Activated T-helper 1 cell treated with anti-CD3 and anti-CD28 coated beads, Interleukin-12 subunit alpha, Interleukin-12 subunit beta, Interleukin-2, Interleukin-4 antibody, amounts not matched to agents 30 ng/mL and 10 ng/mL and 1 ng/mL, durations not matched to agents 14 hours and 24 hours and 36 hours (primary cell): ENCODE data around the gene ANKS4B. TPM values are rescaled to one million over a fixed set of nuclear protein-coding genes. Genes with fewer than 3 reads are reported as not detected.

Experiments used
- DNase-seq: peaks from one replicate; pipeline ENCODE4 v3.0.0; 2021; ENCODE audit warnings: low spot score
- H3K27ac Mint-ChIP-seq: one replicate; pipeline ENCODE4 v1.8.0; 2021; ENCODE audit warnings: mild to moderate bottlenecking, mixed read lengths
- H3K27me3 Mint-ChIP-seq: one replicate; pipeline ENCODE4 v1.8.0; 2022; ENCODE audit warnings: mild to moderate bottlenecking, moderate library complexity, mixed read lengths; ENCODE audit not compliant: insufficient read depth
- H3K36me3 Mint-ChIP-seq: one replicate; pipeline ENCODE4 v1.8.0; 2021; ENCODE audit warnings: low read depth, mixed read lengths
- H3K4me1 Mint-ChIP-seq: one replicate; pipeline ENCODE4 v1.8.0; 2021; ENCODE audit warnings: low read depth, mixed read lengths
- H3K4me3 Mint-ChIP-seq: one replicate; pipeline ENCODE4 v1.8.0; 2021; ENCODE audit warnings: mild to moderate bottlenecking, moderate library complexity, mixed read lengths
- H3K9me3 Mint-ChIP-seq: one replicate; pipeline ENCODE4 v1.8.0; 2021; ENCODE audit warnings: mixed read lengths
- intact Hi-C: fragments of 100-400 bp; cut with micrococcal nuclease; formaldehyde crosslinking; loops from one replicate; pipeline ENCODE4 v1.15.1; 2024
- total RNA-seq: library from RNA; stranded (reverse); gene quantifications from 2 replicates; pipeline ENCODE4 v1.2.3, GENCODE V29; 2022

Gene ANKS4B
- total RNA-seq, 1 donor from 2014 or later, result not detected

- Mint-ChIP-seq H3K27ac (no peak overlapping the region), H3K4me3 (no peak overlapping the region), H3K36me3 (no peaks in the 10 kb centered on the region), H3K27me3 (peaks cover 5% of the 10 kb centered on the region), H3K9me3 (no peaks in the 10 kb centered on the region), H3K4me1 (peaks cover 3% of the 10 kb centered on the region)
- no peak for DNase-seq
- intact Hi-C loops, result no loop called here
These were observed 33.8 kb upstream of the ANKS4B start for GRCh38 chr16:21199607-21200218.

GRCh38 chr16:21203155-21203797, 30.2 kb upstream of the ANKS4B start:
- DNase-seq, result no peak
- no peak overlapping the region for H3K4me3 Mint-ChIP-seq
- H3K27ac Mint-ChIP-seq, result no peak overlapping the region
- no peaks in the 10 kb centered on the region for H3K4me1 Mint-ChIP-seq
- intact Hi-C loops, result no loop called here
- peaks cover 3% of the 10 kb centered on the region for H3K27me3 Mint-ChIP-seq
- H3K9me3 Mint-ChIP-seq, result no peaks in the 10 kb centered on the region
- no peaks in the 10 kb centered on the region for H3K36me3 Mint-ChIP-seq

GRCh38 chr16:21205303-21205702, 28.2 kb upstream of the ANKS4B start:
- peaks cover 6% of the 10 kb centered on the region for H3K27me3 Mint-ChIP-seq
- no peaks in the 10 kb centered on the region for H3K36me3 Mint-ChIP-seq
- intact Hi-C loops, result no loop called here
- H3K4me3 Mint-ChIP-seq, result no peak overlapping the region
- no peaks in the 10 kb centered on the region for H3K9me3 Mint-ChIP-seq
- H3K4me1 Mint-ChIP-seq, result no peaks in the 10 kb centered on the region
- DNase-seq, result no peak
- no peak overlapping the region for H3K27ac Mint-ChIP-seq

DNA sequence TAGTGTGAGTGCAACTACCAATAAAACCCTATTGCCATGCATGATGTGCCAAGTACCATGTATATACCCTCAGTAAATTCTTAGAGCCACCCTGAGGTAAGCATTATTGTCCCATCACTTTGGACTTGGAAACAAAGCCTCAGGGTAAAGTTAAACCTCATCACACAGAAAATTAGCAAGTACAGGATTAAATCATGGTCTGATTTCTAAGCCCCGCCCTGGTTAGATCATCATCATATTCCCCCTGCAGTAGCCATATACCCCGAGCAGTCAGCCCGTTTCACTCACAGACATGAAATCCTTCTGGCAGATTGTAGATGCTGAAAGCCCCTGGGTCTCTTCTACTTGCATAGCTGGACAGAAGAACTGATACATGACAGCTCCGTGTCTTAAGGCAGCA, 26.9 kb upstream of the ANKS4B start:
- H3K27me3 Mint-ChIP-seq, result peaks cover 6% of the 10 kb centered on the region
- no peak overlapping the region for H3K4me3 Mint-ChIP-seq
- H3K4me1 Mint-ChIP-seq, result no peaks in the 10 kb centered on the region
- no peaks in the 10 kb centered on the region for H3K9me3 Mint-ChIP-seq
- H3K27ac Mint-ChIP-seq, result no peak overlapping the region
- intact Hi-C loops, result no loop called here
- no peaks in the 10 kb centered on the region for H3K36me3 Mint-ChIP-seq
- no peak for DNase-seq

DNA sequence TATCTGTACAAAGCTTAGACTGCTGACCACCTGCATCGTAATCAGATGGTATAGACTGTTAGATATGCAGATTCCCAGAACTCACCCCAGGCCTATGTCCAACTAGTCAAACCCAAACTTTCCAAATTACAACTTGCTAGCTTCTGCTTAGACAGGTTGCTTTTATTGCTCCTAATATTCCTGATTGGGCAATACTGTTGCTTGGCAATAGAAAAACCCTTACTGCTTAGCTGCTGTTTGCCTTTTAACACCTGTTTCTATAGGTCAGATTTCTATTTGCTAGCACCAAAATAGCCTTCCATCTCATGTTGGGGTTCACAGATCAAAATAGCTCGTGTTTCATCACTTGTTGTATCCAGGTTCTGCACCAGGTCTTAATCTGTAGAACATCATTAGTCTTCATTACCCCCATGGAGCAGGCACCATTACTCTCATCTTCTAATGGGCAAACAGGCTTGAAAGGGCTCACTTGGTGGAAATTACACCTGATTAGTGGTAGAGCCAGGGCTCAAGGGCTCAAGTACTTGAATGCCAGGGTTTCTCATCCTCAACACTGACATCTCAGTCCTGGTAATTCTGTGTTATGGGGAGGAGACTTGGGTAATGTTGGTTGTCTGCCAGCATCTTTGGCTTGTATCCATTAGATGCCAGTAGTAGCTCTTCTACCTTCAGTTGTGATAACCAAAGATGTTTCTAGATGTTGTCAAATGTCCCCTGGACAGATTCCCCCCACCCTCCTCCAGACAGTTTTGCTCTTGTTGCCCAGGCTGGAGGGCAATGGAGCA, 24.9 kb upstream of the ANKS4B start:
- Mint-ChIP-seq H3K36me3 (no peaks in the 10 kb centered on the region), H3K9me3 (no peaks in the 10 kb centered on the region), H3K27me3 (peaks cover 6% of the 10 kb centered on the region), H3K27ac (no peak overlapping the region), H3K4me3 (no peak overlapping the region), H3K4me1 (no peaks in the 10 kb centered on the region)
- no peak for DNase-seq
- intact Hi-C loops, result no loop called here

- intact Hi-C loops, result no loop called here
- Mint-ChIP-seq H3K9me3 (no peaks in the 10 kb centered on the region), H3K4me3 (no peak within 1 kb of the TSS), H3K36me3 (no peaks in the 10 kb centered on the region), H3K27me3 (peaks cover 14% of the 10 kb centered on the region), H3K27ac (no peak within 1 kb of the TSS), H3K4me1 (no peaks in the 10 kb centered on the region)
- DNase-seq, result no peak
These were observed 22.0 kb upstream of the ANKS4B start, which contains the start of gene ZP2 for GRCh38 chr16:21211486-21211885. Gene ZP2 (minus strand): TSS chr16:21211574. CDS start chr16:21211547, 27 bp downstream.

DNA sequence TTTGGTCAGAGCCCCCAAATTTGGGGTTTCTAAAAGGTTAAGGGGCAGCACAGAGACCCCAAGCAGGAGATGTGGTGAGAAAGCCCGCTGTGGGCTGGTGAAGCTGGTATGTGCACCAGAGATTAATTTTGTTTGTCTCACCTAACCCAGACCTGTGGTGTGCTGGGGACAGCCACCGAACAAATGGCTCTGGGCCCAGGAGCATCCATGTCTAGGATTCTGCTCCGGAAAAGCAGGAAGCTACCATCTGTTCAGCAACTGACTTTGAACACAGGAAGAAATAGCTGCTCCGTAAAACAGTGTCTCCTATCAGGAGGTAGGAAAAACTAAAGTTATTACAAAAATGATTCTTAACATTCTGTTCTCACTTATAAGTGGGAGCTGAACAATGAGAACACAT, 19.4 kb upstream of the ANKS4B start:
- intact Hi-C loops, result no loop called here
- DNase-seq, result no peak
- no peaks in the 10 kb centered on the region for H3K4me1 Mint-ChIP-seq
- H3K4me3 Mint-ChIP-seq, result no peak overlapping the region
- H3K27me3 Mint-ChIP-seq, result peaks cover 14% of the 10 kb centered on the region
- no peaks in the 10 kb centered on the region for H3K9me3 Mint-ChIP-seq
- H3K36me3 Mint-ChIP-seq, result no peaks in the 10 kb centered on the region
- no peak overlapping the region for H3K27ac Mint-ChIP-seq

GRCh38 chr16:21217121-21217520, 16.4 kb upstream of the ANKS4B start:
- no peak for DNase-seq
- Mint-ChIP-seq H3K27me3 (peaks cover 22% of the 10 kb centered on the region), H3K4me3 (no peak overlapping the region), H3K36me3 (no peaks in the 10 kb centered on the region), H3K9me3 (no peaks in the 10 kb centered on the region), H3K4me1 (no peaks in the 10 kb centered on the region), H3K27ac (no peak overlapping the region)
- intact Hi-C loops, result no loop called here

- no peak for DNase-seq
- no peaks in the 10 kb centered on the region for H3K36me3 Mint-ChIP-seq
- no peaks in the 10 kb centered on the region for H3K4me1 Mint-ChIP-seq
- H3K27me3 Mint-ChIP-seq, result peaks cover 22% of the 10 kb centered on the region
- H3K4me3 Mint-ChIP-seq, result no peak overlapping the region
- H3K27ac Mint-ChIP-seq, result no peak overlapping the region
- H3K9me3 Mint-ChIP-seq, result no peaks in the 10 kb centered on the region
- intact Hi-C loops, result no loop called here
These were observed 15.3 kb upstream of the ANKS4B start for GRCh38 chr16:21218153-21218552.

GRCh38 chr16:21219551-21219950, 13.9 kb upstream of the ANKS4B start:
- Mint-ChIP-seq H3K9me3 (no peaks in the 10 kb centered on the region), H3K4me3 (no peak overlapping the region), H3K27me3 (peaks cover 27% of the 10 kb centered on the region), H3K4me1 (no peaks in the 10 kb centered on the region), H3K36me3 (no peaks in the 10 kb centered on the region), H3K27ac (no peak overlapping the region)
- DNase-seq, result no peak
- intact Hi-C loops, result no loop called here

DNA sequence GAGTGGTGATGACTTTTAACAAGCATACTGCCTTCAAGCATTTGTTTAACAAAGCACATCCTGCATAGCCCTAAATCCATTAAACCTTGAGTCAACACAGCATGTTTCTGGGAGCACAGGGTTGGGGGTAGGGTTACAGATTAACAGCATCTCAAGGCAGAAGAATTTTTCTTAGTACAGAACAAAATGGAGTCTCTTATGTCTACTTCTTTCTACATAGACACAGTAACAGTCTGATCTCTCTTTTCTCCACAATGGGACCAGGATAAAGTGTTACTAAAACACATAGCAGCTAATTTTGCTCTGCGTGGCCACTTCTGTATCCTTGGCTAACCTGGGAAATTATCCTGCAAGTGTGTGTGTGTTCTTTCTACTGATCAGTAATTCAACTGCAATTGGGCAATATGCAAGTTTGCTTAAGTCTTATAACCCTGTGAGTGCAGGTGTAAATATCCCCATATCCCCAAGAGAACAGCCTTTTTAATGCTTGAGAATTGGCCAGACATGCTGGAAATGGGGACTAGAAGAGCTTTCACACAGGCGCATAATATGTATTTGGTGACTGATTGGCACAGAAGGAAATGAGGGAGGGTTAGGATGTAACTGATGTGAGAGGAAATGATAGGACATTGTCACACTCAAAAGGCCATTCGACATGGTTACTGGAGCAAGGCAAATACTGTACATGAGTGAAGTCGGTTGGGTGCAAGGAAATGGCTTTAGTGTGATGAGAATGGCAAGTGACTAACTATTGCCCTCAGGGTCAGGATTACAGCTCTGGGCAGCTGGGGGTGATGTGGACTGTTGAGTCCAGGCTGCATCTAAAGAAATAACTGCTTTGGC, 10.8 kb upstream of the ANKS4B start:
- intact Hi-C loops, result no loop called here
- H3K27ac Mint-ChIP-seq, result no peak overlapping the region
- H3K4me3 Mint-ChIP-seq, result no peak overlapping the region
- peaks cover 22% of the 10 kb centered on the region for H3K27me3 Mint-ChIP-seq
- no peak for DNase-seq
- no peaks in the 10 kb centered on the region for H3K9me3 Mint-ChIP-seq
- H3K36me3 Mint-ChIP-seq, result no peaks in the 10 kb centered on the region
- H3K4me1 Mint-ChIP-seq, result no peaks in the 10 kb centered on the region

- H3K27ac Mint-ChIP-seq, result no peak overlapping the region
- H3K27me3 Mint-ChIP-seq, result peaks cover 29% of the 10 kb centered on the region
- intact Hi-C loops, result no loop called here
- H3K4me3 Mint-ChIP-seq, result no peak overlapping the region
- H3K36me3 Mint-ChIP-seq, result no peaks in the 10 kb centered on the region
- no peaks in the 10 kb centered on the region for H3K9me3 Mint-ChIP-seq
- DNase-seq, result no peak
- H3K4me1 Mint-ChIP-seq, result no peaks in the 10 kb centered on the region
These were observed 9.7 kb upstream of the ANKS4B start for GRCh38 chr16:21223787-21224186.
